HG03097 (cell line): Measurements from ENCODE around the gene PDE4D.

Source experiments
- ATAC-seq: cut with Tn5 transposase; IDR thresholded peaks from one replicate; pipeline ENCODE4 v1.9.1; 2021; ENCODE audit not compliant: unreplicated experiment, low FRiP score

The PDE4D gene

DNA sequence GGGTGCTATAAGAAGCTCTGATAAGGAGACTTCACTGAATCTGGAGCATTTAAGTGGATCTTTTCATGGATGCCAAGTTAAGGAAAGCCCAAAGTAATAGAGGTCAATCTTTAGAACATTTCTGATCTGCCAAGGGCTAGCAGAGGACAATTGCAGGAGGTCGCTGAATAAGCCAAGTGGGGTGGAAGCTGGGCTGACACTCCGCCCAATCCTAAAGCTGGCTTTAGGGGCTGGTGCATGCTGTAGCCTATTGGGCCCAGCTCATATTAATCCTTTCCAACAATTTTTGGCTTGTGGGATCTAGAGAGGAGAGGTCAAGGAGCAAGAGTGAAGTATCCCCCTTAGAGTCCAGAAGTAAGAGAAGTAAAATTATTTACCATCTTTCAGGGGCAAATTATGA is 784.1 kb downstream of the PDE4D start:
- ATAC-seq, result no peak

DNA sequence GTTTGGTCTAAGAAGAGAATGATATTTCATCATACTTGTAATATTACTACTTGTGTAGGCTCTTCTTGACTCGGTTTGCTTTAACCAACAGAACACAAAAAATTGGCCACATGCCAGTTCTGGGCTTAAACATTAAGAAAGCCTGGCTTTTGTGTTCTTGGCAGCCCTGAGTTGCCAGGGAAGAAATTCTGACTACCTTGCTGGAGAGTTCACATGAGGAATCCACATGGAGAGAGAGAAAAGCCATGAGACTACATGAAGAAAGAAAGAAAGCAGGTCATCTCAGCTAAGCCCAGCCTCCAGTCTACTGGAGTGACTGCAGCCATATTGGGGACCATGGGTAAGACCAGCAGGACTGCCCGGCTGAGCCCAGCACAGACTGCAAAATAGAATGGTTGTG is 785.8 kb downstream of the PDE4D start:
- ATAC-seq, result no peak

DNA sequence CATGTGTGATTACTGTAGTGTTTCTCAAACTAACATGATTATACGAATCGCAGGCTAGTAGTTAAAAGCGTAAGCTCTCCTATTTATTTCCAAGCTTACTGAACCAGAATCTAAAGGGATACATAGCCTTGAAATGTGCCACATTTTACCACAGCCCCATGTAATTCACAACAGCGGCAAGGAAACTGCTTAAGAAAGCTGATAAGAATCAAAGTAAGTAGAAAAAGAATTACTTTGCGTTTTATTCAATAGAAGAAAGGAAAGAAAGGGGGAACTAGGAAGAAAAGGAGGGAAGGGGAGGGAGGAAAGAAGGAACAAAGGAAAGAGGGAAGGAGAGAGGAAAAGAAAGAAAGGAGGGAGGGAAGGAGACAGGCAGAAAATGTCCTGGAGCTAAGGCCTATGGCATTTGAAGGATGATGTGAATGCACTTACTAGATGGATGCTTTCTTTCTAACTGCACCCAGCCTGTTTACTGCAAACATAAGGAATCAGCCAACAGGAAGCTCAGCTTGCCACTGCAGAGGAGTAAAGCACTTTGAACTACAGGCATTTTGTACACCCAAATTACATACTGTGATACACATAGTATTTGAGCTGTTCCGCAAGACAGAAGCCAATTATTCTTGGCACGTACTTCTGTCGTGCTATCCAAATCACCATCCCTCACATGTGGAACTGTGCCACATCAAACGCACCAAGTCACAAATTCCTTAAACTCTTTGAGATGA is 789.0 kb downstream of the PDE4D start:
- ATAC-seq, result no peak

DNA sequence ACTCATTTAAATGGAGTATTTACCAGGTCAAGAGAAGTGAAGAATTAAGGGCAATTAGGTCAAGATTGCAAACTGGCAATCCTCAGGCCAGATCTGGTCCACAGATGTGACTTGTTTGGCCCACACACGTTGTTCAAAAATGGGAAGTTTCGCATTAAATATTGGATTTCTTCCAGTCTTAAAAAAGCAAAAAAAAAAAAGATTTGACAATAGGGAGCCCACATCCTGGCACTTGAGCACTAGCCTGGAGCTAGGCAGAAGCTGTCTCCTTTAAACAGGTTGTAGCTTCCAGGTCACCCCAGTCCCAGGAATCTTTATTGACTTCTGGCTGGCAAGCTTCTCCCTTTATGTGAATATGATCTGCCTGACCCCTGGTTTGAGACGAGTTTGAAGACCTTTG is 790.2 kb downstream of the PDE4D start:
- no peak for ATAC-seq

DNA sequence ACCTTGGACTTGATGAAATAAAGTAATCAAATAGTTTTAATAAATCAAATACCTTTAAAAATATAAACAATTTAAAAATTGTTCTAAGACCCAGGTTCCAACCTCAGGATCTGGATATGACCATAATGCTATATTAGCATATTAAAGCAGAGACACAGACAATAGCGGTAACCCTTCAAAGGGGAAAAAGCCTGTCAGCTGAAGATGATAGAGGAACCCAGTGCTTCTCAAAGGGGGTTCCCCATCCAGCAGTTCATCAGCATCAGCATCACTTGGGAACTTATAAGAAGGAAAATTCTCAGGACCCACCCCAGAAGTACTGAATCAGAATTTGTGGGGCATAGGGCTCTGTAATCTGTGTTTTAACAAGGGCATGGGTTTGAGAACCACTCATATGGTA is 791.1 kb downstream of the PDE4D start:
- ATAC-seq, result no peak

DNA sequence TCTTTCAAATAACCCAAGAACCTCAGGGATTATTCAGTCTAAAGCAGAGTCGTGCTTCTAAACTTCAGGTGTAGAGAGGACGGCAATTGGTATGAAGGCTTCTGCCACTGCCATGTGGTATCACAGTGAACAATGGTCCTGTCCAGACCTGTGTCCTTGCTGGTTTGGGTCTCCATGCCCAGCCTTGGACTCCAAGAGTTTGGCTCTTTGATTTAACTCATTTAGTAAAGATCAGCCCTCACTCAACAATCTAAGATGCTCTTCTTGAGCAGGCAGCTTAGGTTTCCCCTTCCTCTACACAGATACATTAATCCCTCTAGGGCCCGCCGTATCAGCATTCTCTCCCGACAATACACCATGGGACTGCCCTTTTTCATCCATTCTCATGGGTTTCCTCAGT is 792.7 kb downstream of the PDE4D start:
- no peak for ATAC-seq

DNA sequence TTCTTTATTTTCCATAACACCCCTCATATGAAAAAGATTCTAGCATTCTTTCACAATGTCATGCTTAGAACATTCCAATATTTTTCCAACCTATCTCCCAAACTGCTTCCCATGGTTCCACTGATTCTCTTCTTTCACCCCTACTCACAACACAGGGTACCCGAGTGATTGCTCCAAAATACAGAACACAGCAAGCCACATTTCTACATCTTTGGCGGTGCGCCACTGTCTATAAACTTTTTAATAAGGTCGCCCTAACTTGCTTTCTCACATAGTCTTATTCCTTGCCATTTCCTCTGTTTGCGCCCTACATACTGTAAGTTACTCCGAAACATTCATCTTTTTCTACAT is 793.6 kb downstream of the PDE4D start:
- ATAC-seq, result no peak

DNA sequence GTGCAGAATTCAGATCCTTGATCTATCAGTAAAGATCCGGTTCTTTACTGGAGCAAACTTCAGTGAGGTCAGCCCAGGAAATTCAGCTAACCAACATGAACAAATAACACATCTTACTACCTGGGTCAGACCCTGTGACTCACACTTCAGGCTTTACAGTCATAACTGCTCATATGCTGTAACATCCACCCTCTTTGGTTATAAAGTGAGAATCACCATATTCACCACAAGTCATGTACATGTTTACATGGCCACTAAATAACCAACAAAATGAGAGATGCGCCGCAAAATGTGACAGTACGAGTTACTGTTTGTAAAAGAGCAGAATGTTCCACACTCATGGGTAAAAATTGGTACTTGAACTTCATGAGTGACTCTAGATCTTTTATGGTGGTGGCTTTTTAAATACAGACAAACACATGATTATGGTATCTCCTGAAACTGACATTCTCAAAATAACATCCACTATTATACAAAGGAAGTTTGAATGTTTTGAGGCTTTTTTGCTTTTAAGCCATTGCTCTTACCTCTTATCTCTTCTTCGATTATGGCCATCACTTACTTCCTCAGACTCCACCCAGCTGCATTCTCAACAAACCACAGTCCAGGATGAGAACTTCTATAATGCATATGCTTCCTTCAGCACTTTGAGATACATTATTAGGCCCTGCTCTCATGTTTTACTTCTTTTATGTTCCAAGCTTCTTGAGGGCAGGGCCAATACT is 794.1 kb downstream of the PDE4D start:
- no peak for ATAC-seq

DNA sequence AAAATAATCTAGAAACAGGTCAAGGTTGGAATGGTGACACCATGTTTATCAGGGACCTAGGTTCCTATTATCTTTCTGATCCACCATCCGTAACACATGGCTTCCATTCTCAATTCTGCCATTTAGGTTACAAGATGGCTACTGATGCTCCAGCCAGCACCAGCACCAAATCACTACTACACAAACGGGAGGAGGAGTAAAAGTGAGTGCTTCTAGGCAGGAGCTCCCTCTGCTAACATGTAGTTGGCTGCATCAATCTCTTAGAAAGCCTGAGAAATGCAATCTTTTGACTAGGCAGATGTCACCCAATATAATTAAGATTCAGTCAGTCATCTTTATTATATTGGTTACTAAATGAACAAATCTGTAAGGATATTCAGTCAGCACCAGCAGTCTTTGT is 794.8 kb downstream of the PDE4D start:
- ATAC-seq, result no peak

DNA sequence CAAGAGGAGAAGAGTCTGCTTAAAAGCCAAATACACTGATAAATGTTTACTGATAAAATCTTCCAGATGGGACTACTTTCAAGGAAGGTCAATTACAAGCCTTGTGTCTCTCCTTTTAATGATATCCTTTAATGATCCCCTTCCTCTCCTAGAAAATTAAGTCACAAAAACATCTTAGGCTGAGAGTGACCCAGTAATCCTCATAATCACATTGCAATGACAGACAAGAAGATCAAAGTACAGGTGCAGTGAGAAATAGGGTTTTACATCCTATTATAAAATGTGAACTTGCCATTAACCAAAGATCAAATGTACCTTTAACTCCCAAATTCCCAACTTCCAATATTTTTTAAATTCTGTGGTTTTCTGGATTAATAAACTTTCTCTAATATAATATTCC is 795.8 kb downstream of the PDE4D start:
- ATAC-seq, result no peak

DNA sequence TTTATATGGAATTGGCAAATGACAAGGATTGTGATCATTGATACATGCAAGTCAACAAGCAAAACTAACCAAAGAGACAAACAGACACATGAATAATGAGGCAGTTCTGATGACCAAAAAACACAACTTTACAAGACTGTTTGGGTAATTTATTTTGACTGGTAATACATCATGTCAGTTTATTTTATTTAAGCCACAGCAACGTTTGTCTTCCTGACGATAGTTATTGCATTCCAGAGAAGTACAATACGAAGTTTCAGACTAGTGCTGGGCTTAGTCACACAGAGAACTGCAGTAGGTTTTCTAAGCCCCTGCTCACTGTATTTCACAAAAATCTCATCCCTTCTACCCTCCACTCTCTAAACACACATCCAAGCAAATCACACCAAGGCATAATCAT is 796.4 kb downstream of the PDE4D start:
- ATAC-seq, result no peak

DNA sequence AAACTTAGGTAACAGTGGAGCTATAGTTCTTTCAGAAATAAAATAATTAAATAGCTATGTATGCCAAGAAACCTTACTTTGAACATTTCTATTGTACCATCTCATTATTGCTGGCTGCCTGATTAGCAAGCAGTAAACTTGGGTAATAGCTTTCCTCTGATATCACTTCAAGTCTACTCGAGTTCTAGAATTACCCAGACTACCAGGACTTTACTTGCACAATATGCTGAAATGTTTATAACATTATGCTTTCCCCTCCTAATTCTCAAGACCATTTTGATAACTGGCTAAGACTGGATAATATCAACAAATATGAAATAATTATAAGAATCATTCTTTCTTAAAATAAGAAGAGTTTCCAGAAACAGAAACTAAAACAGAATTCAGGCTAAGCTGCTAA is 798.0 kb downstream of the PDE4D start:
- ATAC-seq, result no peak

DNA sequence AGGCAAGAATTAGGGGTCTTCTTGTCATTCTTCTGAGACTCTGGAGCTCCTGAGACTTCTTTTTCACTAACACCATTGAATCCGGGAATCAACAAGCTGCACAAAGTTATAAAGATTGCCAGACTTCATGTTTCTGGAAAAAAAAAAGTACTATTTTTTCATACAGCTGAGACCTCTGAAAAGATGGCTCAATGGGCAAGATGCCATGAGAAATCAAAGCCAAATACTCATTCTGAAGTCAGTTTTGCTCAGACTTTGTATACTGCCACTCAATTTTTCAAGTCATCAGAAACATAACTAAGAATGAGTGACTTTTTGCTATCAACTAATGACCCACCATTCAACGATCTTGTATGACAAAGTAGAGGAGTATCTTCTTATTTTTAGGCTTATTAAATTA is 798.7 kb downstream of the PDE4D start:
- no peak for ATAC-seq

DNA sequence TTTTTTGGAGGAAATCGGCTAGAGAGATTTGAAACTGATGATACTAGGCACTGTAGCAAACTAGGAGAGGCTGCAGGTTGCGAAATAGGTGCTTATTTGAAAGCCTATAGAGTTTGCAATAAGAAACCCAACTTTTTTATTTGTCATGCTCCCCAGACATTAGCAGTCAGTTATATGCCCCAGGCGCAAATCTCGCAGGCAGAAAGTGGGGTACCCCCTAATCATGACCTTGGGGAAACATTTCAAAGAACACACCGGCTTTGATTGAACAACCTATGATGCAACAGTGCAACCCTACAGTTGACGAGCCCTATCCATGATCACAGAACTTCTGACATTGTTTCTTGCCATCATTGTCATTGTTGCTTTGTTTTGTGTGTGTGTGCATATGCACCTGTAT is 800.2 kb downstream of the PDE4D start:
- no peak for ATAC-seq

DNA sequence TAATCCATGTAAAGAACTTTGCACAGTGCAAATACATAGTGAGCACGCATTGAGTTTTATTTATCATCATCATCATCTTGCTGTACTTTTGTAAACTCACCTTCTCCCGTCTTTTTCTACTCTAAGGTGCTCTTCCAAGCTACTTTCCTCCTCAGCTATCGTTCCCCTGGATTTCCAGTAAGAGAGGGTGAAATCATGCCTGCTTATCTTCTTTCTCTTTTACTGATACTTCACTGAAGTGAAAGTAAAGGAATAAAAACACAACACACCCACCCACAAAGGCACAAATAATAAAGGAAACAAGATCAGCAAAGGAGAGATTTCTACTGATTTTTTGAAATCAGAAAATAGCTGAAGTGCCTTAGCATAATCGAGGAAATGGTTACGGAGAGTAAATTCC is 800.8 kb downstream of the PDE4D start:
- no peak for ATAC-seq

DNA sequence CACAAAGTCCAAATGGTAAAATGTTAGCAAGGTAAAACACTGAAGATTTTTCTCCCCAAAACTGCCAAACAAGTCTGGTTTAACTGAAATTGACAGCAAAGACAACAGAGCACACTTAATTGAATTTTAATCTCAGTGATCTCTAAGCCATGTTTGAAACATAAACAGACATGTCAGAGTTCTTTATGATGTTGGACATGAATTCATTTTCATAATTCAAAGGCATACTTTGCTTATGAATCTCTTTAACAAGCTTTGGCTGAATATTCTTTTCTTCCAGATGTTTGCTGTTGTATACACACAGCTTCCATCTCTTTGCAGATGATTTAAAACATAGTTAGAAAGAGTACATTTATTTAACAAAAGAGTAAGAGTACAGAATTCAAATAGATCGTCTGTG is 801.6 kb downstream of the PDE4D start:
- ATAC-seq, result no peak

DNA sequence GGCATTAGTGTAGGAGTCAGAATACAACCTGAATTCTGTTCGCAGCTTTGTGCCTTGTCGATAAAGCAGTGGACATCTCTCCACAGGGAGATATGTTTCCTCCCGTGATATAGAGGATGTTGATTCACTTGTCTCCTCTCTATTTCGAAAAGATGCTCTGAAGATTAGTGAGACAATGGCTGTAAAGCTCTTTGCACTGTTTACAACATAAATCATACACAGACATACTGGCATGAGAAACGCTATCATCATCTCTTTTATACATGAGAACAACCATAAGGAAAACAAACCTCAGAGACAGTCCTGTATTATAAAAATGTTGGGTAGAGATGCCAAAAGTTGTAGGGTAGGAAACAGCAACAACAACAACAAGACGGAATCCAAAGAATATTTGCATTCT is 803.2 kb downstream of the PDE4D start:
- no peak for ATAC-seq

DNA sequence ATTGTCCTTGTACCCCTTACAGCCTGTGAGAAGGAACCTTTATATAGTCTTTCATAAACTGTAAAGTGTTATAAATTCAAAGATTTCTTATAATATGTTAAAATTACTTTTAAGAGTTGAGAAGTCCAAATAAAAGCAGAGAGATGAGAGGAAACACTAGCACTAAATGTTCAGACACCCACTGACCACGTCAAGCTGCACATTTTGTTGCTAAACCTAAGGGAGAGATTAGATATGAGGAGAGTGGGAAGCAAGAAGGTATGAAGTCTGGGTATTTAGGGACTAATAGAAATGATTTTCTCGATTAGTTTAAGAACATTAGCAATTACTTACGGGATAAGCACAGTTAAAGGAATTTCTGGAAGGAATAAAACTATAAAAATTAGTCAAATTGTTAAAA is 803.8 kb downstream of the PDE4D start:
- ATAC-seq, result no peak

DNA sequence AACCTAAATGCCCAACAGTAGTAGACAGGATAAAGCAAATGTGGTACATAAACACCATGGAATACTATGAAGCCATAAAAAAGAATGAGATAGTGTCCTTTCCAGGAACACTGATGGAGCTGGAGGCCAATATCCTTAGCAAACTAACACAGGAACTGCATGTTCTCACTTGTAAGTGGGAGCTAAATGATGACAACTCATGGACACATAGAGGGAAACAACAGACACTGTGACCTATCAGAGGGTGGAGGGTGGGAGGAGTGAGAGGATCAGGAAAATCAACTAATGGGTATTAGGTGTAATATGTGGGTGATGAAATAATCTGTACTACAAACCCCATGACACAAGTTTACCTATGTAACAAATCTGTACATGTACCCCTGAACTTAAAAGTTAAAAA is 805.0 kb downstream of the PDE4D start:
- no peak for ATAC-seq

DNA sequence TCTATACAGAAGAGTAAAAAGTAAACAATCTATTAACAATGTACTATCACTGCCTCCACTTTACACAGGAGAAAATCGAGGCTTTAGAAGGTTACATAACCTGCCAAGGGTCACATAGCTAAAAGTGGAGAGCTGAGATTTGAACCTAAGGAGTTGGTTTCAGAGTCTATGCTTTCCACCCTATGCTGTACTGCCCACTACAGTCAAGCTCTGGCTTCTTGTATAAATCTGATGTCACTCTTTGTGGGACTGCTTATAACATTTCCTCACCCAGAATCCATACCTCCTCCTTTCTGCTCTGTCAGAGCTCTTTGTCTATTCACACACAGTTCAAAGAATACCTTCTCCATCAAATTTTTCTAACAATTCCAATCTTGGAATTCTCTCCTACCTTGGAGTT is 807.5 kb downstream of the PDE4D start:
- no peak for ATAC-seq

DNA sequence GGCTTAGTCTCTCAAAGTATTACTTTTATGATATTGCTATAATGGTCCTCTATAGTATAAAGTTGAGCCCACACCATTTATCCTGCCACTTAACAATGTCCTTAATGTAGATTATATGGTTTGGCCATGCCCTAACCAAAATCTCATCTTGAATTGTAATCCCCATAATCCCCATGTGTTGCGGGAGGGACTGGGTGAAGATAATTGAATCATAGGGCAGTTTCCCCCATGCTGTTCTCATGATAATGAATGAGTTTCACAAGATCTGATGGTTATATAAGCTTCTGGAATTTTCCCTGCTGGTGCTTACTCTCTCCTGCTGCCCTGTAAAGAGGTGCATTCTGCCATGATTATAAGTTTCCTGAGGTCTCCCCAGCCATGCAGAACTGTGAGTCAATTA is 811.8 kb downstream of the PDE4D start:
- no peak for ATAC-seq
